SJSA1 (cell line): ENCODE measurements around the gene MORC1. TPM values are rescaled to one million over a fixed set of nuclear protein-coding genes. Genes with fewer than 3 reads are reported as not detected.
"Not testable (repeated sequence)": the region's sequence is repeated elsewhere in the genome, so short reads cannot be mapped to it uniquely, and the experiment has no call there.

ENCODE experiments used
- DNase-seq, 2 experiments: peaks; one replicate each; pipeline ENCODE4 v3.0.0-alpha.2; 2015 to 2020; ENCODE audit warnings: low spot score in 2 of 2, low read depth in 1 of 2
- H3K27ac ChIP-seq: fragments of 250-450 bp; sonication (Bioruptor Pico); 2 replicates; pipeline ENCODE4 v1.5.1; 2020; ENCODE audit warnings: mild to moderate bottlenecking, moderate library complexity
- H3K27me3 ChIP-seq: fragments of 250-450 bp; sonication (Bioruptor Pico); replicated peaks from 2 replicates; pipeline ENCODE4 v1.5.1; 2020; ENCODE audit warnings: mild to moderate bottlenecking, moderate library complexity
- H3K36me3 ChIP-seq: fragments of 250-450 bp; sonication (Bioruptor Pico); 2 replicates; pipeline ENCODE4 v1.5.1; 2020; ENCODE audit warnings: mild to moderate bottlenecking
- H3K4me1 ChIP-seq: fragments of 250-450 bp; sonication (Bioruptor Pico); replicated peaks from 2 replicates; pipeline ENCODE4 v1.6.1; 2021; ENCODE audit warnings: mild to moderate bottlenecking
- H3K4me3 ChIP-seq: fragments of 250-450 bp; sonication (Bioruptor Pico); 2 replicates; pipeline ENCODE4 v1.5.1; 2020; ENCODE audit warnings: mild to moderate bottlenecking
- H3K9me3 ChIP-seq: fragments of 250-450 bp; sonication (Bioruptor Pico); replicated peaks from 2 replicates; pipeline ENCODE4 v1.5.1; 2020; ENCODE audit warnings: mild to moderate bottlenecking
- total RNA-seq: library from RNA; depleted of rRNA; stranded (reverse); fragments of >200 nt; shearing (Covaris generic); gene quantifications from 2 replicates; pipeline ENCODE4 v1.2.3, GENCODE V29; 2014; rRNA removed

Gene MORC1
- not detected in 2 replicates for total RNA-seq

- Histone ChIP-seq H3K27me3 (no peaks in the 10 kb centered on the region), H3K27ac (no peak within 1 kb of the TSS), H3K9me3 (no peaks in the 10 kb centered on the region), H3K4me3 (no peak within 1 kb of the TSS), H3K36me3 (no peaks in the 10 kb centered on the region), H3K4me1 (no peaks in the 10 kb centered on the region)
- no peak for DNase-seq
These were observed at the start of gene MORC1 for GRCh38 chr3:109117939-109118338. Gene MORC1 (minus strand): TSS chr3:109118134. CDS start chr3:109118059, 75 bp downstream.

GRCh38 chr3:109165905-109166304 lies 48.0 kb upstream of the MORC1 start:
- Histone ChIP-seq H3K36me3 (no peaks in the 10 kb centered on the region), H3K27ac (no peak overlapping the region), H3K4me3 (no peak overlapping the region), H3K4me1 (no peaks in the 10 kb centered on the region), H3K27me3 (no peaks in the 10 kb centered on the region), H3K9me3 (0 out of 2 replicates have a peak, but pooled peaks cover 2% of the 10 kb centered on the region)
- no peak for DNase-seq

GRCh38 chr3:109161487-109162123 lies 43.7 kb upstream of the MORC1 start:
- Histone ChIP-seq H3K36me3 (no peaks in the 10 kb centered on the region), H3K4me1 (no peaks in the 10 kb centered on the region), H3K27ac (no peak overlapping the region), H3K9me3 (0 out of 2 replicates have a peak, but pooled peaks cover 2% of the 10 kb centered on the region), H3K27me3 (no peaks in the 10 kb centered on the region), H3K4me3 (no peak overlapping the region)
- no peak for DNase-seq

GRCh38 chr3:109155828-109156227 lies 37.9 kb upstream of the MORC1 start:
- H3K4me3 ChIP-seq, result no peak overlapping the region
- DNase-seq, result no peak
- no peaks in the 10 kb centered on the region for H3K9me3 ChIP-seq
- no peak overlapping the region for H3K27ac ChIP-seq
- H3K36me3 ChIP-seq, result no peaks in the 10 kb centered on the region
- H3K27me3 ChIP-seq, result no peaks in the 10 kb centered on the region
- H3K4me1 ChIP-seq, result no peaks in the 10 kb centered on the region

GRCh38 chr3:109154979-109155378 lies 37.0 kb upstream of the MORC1 start:
- H3K27me3 ChIP-seq, result no peaks in the 10 kb centered on the region
- H3K36me3 ChIP-seq, result no peaks in the 10 kb centered on the region
- no peaks in the 10 kb centered on the region for H3K9me3 ChIP-seq
- H3K27ac ChIP-seq, result no peak overlapping the region
- no peak overlapping the region for H3K4me3 ChIP-seq
- no peak for DNase-seq
- no peaks in the 10 kb centered on the region for H3K4me1 ChIP-seq

GRCh38 chr3:109152320-109152719 lies 34.4 kb upstream of the MORC1 start:
- no peak for DNase-seq
- no peaks in the 10 kb centered on the region for H3K27me3 ChIP-seq
- no peak overlapping the region for H3K4me3 ChIP-seq
- no peaks in the 10 kb centered on the region for H3K4me1 ChIP-seq
- no peaks in the 10 kb centered on the region for H3K36me3 ChIP-seq
- H3K9me3 ChIP-seq, result no peaks in the 10 kb centered on the region
- H3K27ac ChIP-seq, result no peak overlapping the region

GRCh38 chr3:109149078-109149477 lies 31.1 kb upstream of the MORC1 start:
- Histone ChIP-seq H3K27ac (no peak overlapping the region), H3K4me3 (no peak overlapping the region), H3K4me1 (no peaks in the 10 kb centered on the region), H3K36me3 (no peaks in the 10 kb centered on the region), H3K27me3 (no peaks in the 10 kb centered on the region), H3K9me3 (no peaks in the 10 kb centered on the region)
- no peak for DNase-seq

- Histone ChIP-seq H3K4me3 (no peak overlapping the region), H3K27me3 (no peaks in the 10 kb centered on the region), H3K4me1 (no peaks in the 10 kb centered on the region), H3K9me3 (no peaks in the 10 kb centered on the region), H3K36me3 (no peaks in the 10 kb centered on the region), H3K27ac (no peak overlapping the region)
- no peak for DNase-seq
These were observed 25.7 kb upstream of the MORC1 start for GRCh38 chr3:109143646-109144045.

- DNase-seq, result no peak
- H3K36me3 ChIP-seq, result no peaks in the 10 kb centered on the region
These were observed 22.4 kb upstream of the MORC1 start for GRCh38 chr3:109140318-109140717.

GRCh38 chr3:109137761-109138160 lies 19.8 kb upstream of the MORC1 start:
- H3K4me3 ChIP-seq, result no peak overlapping the region
- no peaks in the 10 kb centered on the region for H3K9me3 ChIP-seq
- H3K4me1 ChIP-seq, result no peaks in the 10 kb centered on the region
- H3K27me3 ChIP-seq, result no peaks in the 10 kb centered on the region
- no peak overlapping the region for H3K27ac ChIP-seq
- no peak for DNase-seq
- no peaks in the 10 kb centered on the region for H3K36me3 ChIP-seq

More at GRCh38 chr3:109140318-109140717, 22.4 kb upstream of the MORC1 start:
- no peaks in the 10 kb centered on the region for H3K9me3 ChIP-seq
- no peaks in the 10 kb centered on the region for H3K4me1 ChIP-seq
- H3K27ac ChIP-seq, result no peak overlapping the region
- no peaks in the 10 kb centered on the region for H3K27me3 ChIP-seq
- no peak overlapping the region for H3K4me3 ChIP-seq

GRCh38 chr3:109136523-109136922 lies 18.6 kb upstream of the MORC1 start, which contains the start of gene C3orf85:
Gene C3orf85 (plus strand): TSS chr3:109136719. CDS start chr3:109136848, 129 bp downstream.
- Histone ChIP-seq H3K9me3 (no peaks in the 10 kb centered on the region), H3K36me3 (no peaks in the 10 kb centered on the region), H3K4me3 (no peak within 1 kb of the TSS), H3K4me1 (no peaks in the 10 kb centered on the region), H3K27ac (no peak within 1 kb of the TSS), H3K27me3 (no peaks in the 10 kb centered on the region)
- no peak for DNase-seq

- H3K4me3 ChIP-seq, H3K36me3 ChIP-seq, H3K9me3 ChIP-seq, H3K27me3 ChIP-seq, DNase-seq, H3K27ac ChIP-seq, H3K4me1 ChIP-seq: not testable (repeated sequence)
These were observed 15.5 kb upstream of the MORC1 start for GRCh38 chr3:109133474-109133816.

- H3K27ac ChIP-seq, result no peak overlapping the region
- H3K4me3 ChIP-seq, result no peak overlapping the region
- DNase-seq, result no peak
- H3K9me3 ChIP-seq, result no peaks in the 10 kb centered on the region
- no peaks in the 10 kb centered on the region for H3K4me1 ChIP-seq
- no peaks in the 10 kb centered on the region for H3K27me3 ChIP-seq
- no peaks in the 10 kb centered on the region for H3K36me3 ChIP-seq
These were observed 15.0 kb upstream of the MORC1 start for GRCh38 chr3:109132801-109133473.

- Histone ChIP-seq H3K27ac (no peak overlapping the region), H3K4me1 (no peaks in the 10 kb centered on the region), H3K9me3 (no peaks in the 10 kb centered on the region), H3K36me3 (no peaks in the 10 kb centered on the region), H3K27me3 (no peaks in the 10 kb centered on the region), H3K4me3 (no peak overlapping the region)
- DNase-seq, result no peak
These were observed 13.3 kb upstream of the MORC1 start for GRCh38 chr3:109131276-109131675.
